GM12878 (cell line): ENCODE results near the gene PHKB. TPM values are rescaled to one million over a fixed set of nuclear protein-coding genes. Genes with fewer than 3 reads are reported as not detected.

Experiments
- ATAC-seq: fragments of 200-7000 bp; cut with Tn5 transposase; 3 replicates; pipeline ENCODE4 v1.9.1; 2020; ENCODE audit warnings: mild to moderate bottlenecking, moderate library complexity
- Bru-seq: library from RNA; stranded (reverse); fragments of 400-500 nt; gene quantifications from one replicate; lab custom pipeline; 2021; lab: Mats Ljungman, UMichigan
- BruChase-seq, 2 experiments: library from RNA; stranded (reverse); fragments of 400-500 nt; gene quantifications; one replicate each; lab custom pipeline; 2021; lab: Mats Ljungman, UMichigan
- BruUV-seq: library from RNA; stranded (reverse); fragments of 400-500 nt; replicated peaks from 2 replicates; lab custom pipeline; 2021; lab: Mats Ljungman, UMichigan
- CTCF ChIA-PET: fragments of 300-600 bp; sonication (Branson Sonifier 250); formaldehyde crosslinking; extraction: SDS; loops from one replicate; lab custom pipeline; 2021; ENCODE audit warnings: inconsistent platforms; lab: Yijun Ruan, JAX
- POLR2A ChIA-PET: fragments of 350-600 bp; formaldehyde crosslinking; extraction: SDS; loops from one replicate; lab custom pipeline; 2021; ENCODE audit warnings: inconsistent platforms; lab: Charles Lee
- RAD21 ChIA-PET: fragments of 300-600 bp; sonication (Branson Sonifier 250); formaldehyde crosslinking; loops from one replicate; lab custom pipeline; 2023; ENCODE audit warnings: antibody characterized with exemption; ENCODE audit not compliant: unreplicated experiment; lab: Charles Lee
- SMC1A ChIA-PET: fragments of 300-600 bp; sonication (Branson Sonifier 250); formaldehyde crosslinking; loops from one replicate; lab custom pipeline; 2023; ENCODE audit not compliant: unreplicated experiment, uncharacterized antibody; lab: Charles Lee
- DNase-seq: peaks from one replicate; pipeline ENCODE4 v3.0.0-alpha.2; 2011; ENCODE audit warnings: low read depth, low spot score
- FAIRE-seq: peaks from 3 replicates; lab custom pipeline; 2011; peaks lifted over from hg19 to GRCh38; lab: Jason Lieb, UNC
- H2AFZ ChIP-seq: 2 replicates; pipeline ENCODE4 v1.6.0; 2011; ENCODE audit warnings: low read depth, low read length, control low read depth; ENCODE audit not compliant: control insufficient read depth
- H3K27ac ChIP-seq: 2 replicates; pipeline ENCODE4 v1.5.1; 2011; ENCODE audit warnings: control low read depth; ENCODE audit not compliant: control insufficient read depth, insufficient read depth
- H3K27me3 ChIP-seq, 2 experiments: replicated peaks in 1 of 2; 2 replicates each; pipeline versions ENCODE4 v1.6.0 to v1.6.1; 2011; ENCODE audit warnings: low read length in 1 of 2; ENCODE audit not compliant: control insufficient read depth in 2 of 2, insufficient read depth in 2 of 2
- H3K36me3 ChIP-seq, 2 experiments: 2 replicates each; pipeline ENCODE4 v1.5.1; 2011; ENCODE audit warnings: low read length in 1 of 2; ENCODE audit not compliant: control insufficient read depth in 2 of 2, insufficient read depth in 2 of 2
- H3K4me1 ChIP-seq: 2 replicates; pipeline ENCODE4 v1.6.1; 2011; ENCODE audit warnings: mild to moderate bottlenecking, low read length, moderate library complexity, mixed read lengths; ENCODE audit not compliant: control insufficient read depth, insufficient read depth
- H3K4me2 ChIP-seq: 2 replicates; pipeline ENCODE4 v1.6.0; 2011; ENCODE audit warnings: control low read depth; ENCODE audit not compliant: control insufficient read depth, insufficient read depth
- H3K4me3 ChIP-seq: fragments of 200-600 bp; sonication (generic); 2 replicates; pipeline ENCODE4 v1.5.1; 2016
- H3K79me2 ChIP-seq: 2 replicates; pipeline ENCODE4 v1.6.0; 2011; ENCODE audit warnings: low read length; ENCODE audit not compliant: control insufficient read depth, insufficient read depth
- H3K9ac ChIP-seq: 2 replicates; pipeline ENCODE4 v1.8.0; 2011; ENCODE audit warnings: low read length, control low read depth, mixed read lengths; ENCODE audit not compliant: control insufficient read depth, insufficient read depth
- H3K9me3 ChIP-seq: replicated peaks from 3 replicates; pipeline ENCODE4 v1.5.1; 2011; ENCODE audit warnings: mild to moderate bottlenecking, low read length; ENCODE audit not compliant: control insufficient read depth, insufficient read depth
- H4K20me1 ChIP-seq: 2 replicates; pipeline ENCODE4 v1.6.0; 2011; ENCODE audit not compliant: control insufficient read depth, insufficient read depth
- EGR1 ChIP-seq, 2 experiments: IDR thresholded peaks; 1 replicate in 1 of 2; 2 replicates in 1 of 2; pipeline ENCODE4 v1.6.1; 2011 to 2012; ENCODE audit warnings: low read depth in 2 of 2, low read length in 2 of 2, borderline replicate concordance in 1 of 2, mild to moderate bottlenecking in 1 of 2, moderate library complexity in 1 of 2
- ESRRA ChIP-seq: IDR thresholded peaks from 2 replicates; pipeline ENCODE4 v1.6.1; 2012; ENCODE audit warnings: mild to moderate bottlenecking, low read length, improper control_type of control experiment
- FOS ChIP-seq: IDR thresholded peaks from 3 replicates; pipeline ENCODE4 v1.6.1; 2011; ENCODE audit warnings: borderline replicate concordance; ENCODE audit not compliant: insufficient read length; ENCODE audit errors: extremely low read depth
- GABPA ChIP-seq: IDR thresholded peaks from 2 replicates; pipeline ENCODE4 v1.6.1; 2014; ENCODE audit warnings: antibody characterized with exemption, low read depth, mild to moderate bottlenecking, inconsistent platforms
- NR2C1 ChIP-seq: fragments of 450-650 bp; IDR thresholded peaks from 2 replicates; pipeline ENCODE4 v1.6.1; 2017; ENCODE audit warnings: antibody characterized with exemption, mild to moderate bottlenecking, moderate library complexity
- STAT1 ChIP-seq: fragments of 450-650 bp; conservative IDR thresholded peaks from 2 replicates; pipeline ENCODE4 v1.6.1; 2014; ENCODE audit warnings: antibody characterized with exemption, mild to moderate bottlenecking
- ZNF217 ChIP-seq: fragments of 450-650 bp; IDR thresholded peaks from 2 replicates; pipeline ENCODE4 v1.6.1; 2017; ENCODE audit warnings: antibody characterized with exemption, mild to moderate bottlenecking
- WGBS: methylation state at CpG from one replicate; pipeline ENCODE4 v1.1.6; 2016; ENCODE audit warnings: low lambda C conversion rate; ENCODE audit not compliant: insufficient replicate concordance, insufficient coverage; ENCODE audit errors: missing lambda C conversion rate; 5-methylcytosine and 5-hydroxymethylcytosine counted together
- in situ Hi-C: fragments of 300-500 bp; cut with MboI; formaldehyde crosslinking; loops from 9 replicates; pipeline ENCODE4 v1.14.3; 2018; ENCODE audit warnings: mixed read lengths
- intact Hi-C: fragments of 100-400 bp; cut with micrococcal nuclease; formaldehyde crosslinking; loops from one replicate; pipeline ENCODE4 v1.14.2; 2022; ENCODE audit not compliant: unreplicated experiment
- long read RNA-seq, 2 experiments: library from polyadenylated mRNA; unstranded; transcript quantifications; one replicate each; pipeline ENCODE4 v2.0.0, GENCODE V29; 2019 to 2020
- polyA minus RNA-seq, 3 experiments: library from RNA; depleted of rRNA, polyadenylated mRNA; stranded (reverse); fragments of >200 nt; gene quantifications; 2 replicates each; pipeline ENCODE4 v1.2.3, GENCODE V29; 2011
- polyA plus RNA-seq, 11 experiments: library from polyadenylated mRNA; depleted of rRNA in 4 of 11; unstranded in 6 of 11; stranded (reverse) in 5 of 11; fragments of >200 nt; fragmentation: Nextera tagmentation in 4 of 11; fragmentation: Illumina TruSeq in 1 of 11; extraction: Ambion mirVana in 4 of 11; extraction: Trizol in 1 of 11; gene quantifications; 1 replicate in 1 of 11; 2 replicates in 10 of 11; pipeline versions ENCODE4 v1.2.1 to v1.2.3, GENCODE V29; 2011 to 2016; ENCODE audit warnings: inconsistent platforms in 2 of 11, missing spikeins in 2 of 11, low read depth in 1 of 11
- total RNA-seq, 4 experiments: library from RNA; depleted of rRNA in 3 of 4; stranded (reverse); fragments of >200 nt in 3 of 4; fragmentation: Illumina TruSeq in 1 of 4; extraction: Trizol in 1 of 4; gene quantifications; 2 replicates each; pipeline versions ENCODE4 v1.2.1 to v1.2.3, GENCODE V29; 2013 to 2021
- TF ChIP-seq, protein P1 (sequence below): fragments of 450-650 bp; formaldehyde crosslinking; IDR thresholded peaks from 2 replicates; pipeline ENCODE4 v1.5.0; 2022; ENCODE audit warnings: mild to moderate bottlenecking, missing genetic modification characterization
- TF ChIP-seq, protein P2 (sequence below): fragments of 450-650 bp; IDR thresholded peaks from 2 replicates; pipeline ENCODE4 v1.6.1; 2017; ENCODE audit warnings: mild to moderate bottlenecking, moderate library complexity

The PHKB gene
- 482 and 484 TPM in 2 replicates for total RNA-seq (2013; cell fraction: nucleolus; rRNA removed)
- 39.4 and 41.9 TPM in 2 replicates for total RNA-seq (2014; rRNA removed)
- 44.1 and 48.4 TPM in 2 replicates for total RNA-seq (2014; rRNA removed; fragmentation: Illumina TruSeq; extraction: Trizol)
- 35.9 and 37.3 TPM in 2 replicates for total RNA-seq (2021)
- polyA plus RNA-seq (2011; ENCODE audit: low read depth), result 16.8 TPM
- polyA plus RNA-seq (2011; rRNA removed), result 65.6 and 93.6 TPM in 2 replicates
- 29.8 and 33.8 TPM in 2 replicates for polyA plus RNA-seq (2011; cell fraction: cytosol; rRNA removed)
- 68.6 and 78.6 TPM in 2 replicates for polyA plus RNA-seq (2011; cell fraction: nucleus; rRNA removed)
- 26.1 and 29.1 TPM in 2 replicates for polyA plus RNA-seq (2012)
- polyA plus RNA-seq (2014; fragmentation: Illumina TruSeq; extraction: Trizol), result 34.9 and 41.8 TPM in 2 replicates
- polyA plus RNA-seq (2014; fragmentation: Nextera tagmentation; extraction: Ambion mirVana), result 10 to 100 TPM; 14.2 to 15.7 TPM
- 27.7 and 31.5 TPM in 2 replicates for polyA plus RNA-seq (2014; rRNA removed)
- polyA plus RNA-seq (2016; fragmentation: Nextera tagmentation; extraction: Ambion mirVana), result 10 to 100 TPM; 36.8 to 46.0 TPM
- polyA minus RNA-seq (2011; rRNA and poly(A)+ RNA removed), result 152 and 187 TPM in 2 replicates
- polyA minus RNA-seq (2011; cell fraction: cytosol; rRNA and poly(A)+ RNA removed), result 27.1 and 37.1 TPM in 2 replicates
- 115 and 182 TPM in 2 replicates for polyA minus RNA-seq (2011; cell fraction: nucleus; rRNA and poly(A)+ RNA removed)
- percentile 82 among the genes with signal in this experiment for Bru-seq, nascent RNA
- BruChase-seq, experiment 1, labeled RNA remaining after a 6-hour chase, result percentile 77 among the genes with signal in this experiment
- percentile 81 among the genes with signal in this experiment for BruChase-seq, experiment 2, labeled RNA remaining after a 2-hour chase
- long read RNA-seq, experiment 1, partial matches to known transcripts, result 3 of 12 reads
- long read RNA-seq, experiment 1, other reads (novel, unspliced or antisense), result 7 of 12 reads
- long read RNA-seq, experiment 2, partial matches to known transcripts, result 24 of 47 reads
- long read RNA-seq, experiment 2, other reads (novel, unspliced or antisense), result 22 of 47 reads

DNA sequence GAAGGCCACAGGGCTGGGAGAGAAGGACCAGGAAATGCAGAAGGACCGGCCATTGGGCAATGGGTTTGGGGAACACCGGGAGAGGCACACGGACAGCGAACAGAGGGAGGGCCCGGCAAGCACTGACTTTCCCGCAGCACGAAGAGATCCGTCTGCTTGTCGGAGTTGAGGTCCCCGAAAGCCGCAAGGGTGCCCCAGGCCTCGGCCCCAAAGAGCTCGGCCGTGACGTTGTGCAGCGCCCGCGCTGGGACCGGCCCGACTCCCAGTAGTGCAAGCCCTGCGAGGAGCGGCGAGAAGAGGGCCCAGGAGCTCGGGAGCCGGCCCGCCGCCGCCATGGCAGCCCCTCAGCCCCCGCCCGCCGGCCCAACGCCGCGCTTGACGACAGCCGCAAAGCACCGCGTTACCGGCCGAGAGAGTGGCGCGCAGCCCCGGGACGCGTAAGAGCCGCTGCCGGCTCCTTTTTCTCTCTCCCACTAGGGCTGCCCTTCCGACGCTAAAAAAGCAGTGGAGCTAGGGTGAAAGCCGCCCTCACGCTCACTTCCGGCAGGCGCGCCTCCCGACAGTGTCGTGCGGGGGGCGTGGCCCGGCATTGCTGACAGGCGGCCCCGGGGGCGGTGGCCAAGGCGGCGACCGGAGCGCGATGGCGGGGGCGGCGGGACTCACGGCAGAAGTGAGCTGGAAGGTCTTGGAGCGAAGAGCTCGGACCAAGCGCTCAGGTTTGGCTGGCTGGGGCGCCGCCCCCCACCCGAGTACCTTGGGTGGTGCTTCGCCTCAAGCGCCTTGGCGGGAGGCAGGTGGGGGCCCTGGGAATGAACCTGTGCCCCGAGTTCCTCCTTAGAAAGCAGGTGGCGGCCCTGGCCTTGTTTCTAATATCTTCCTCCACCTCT, at the start of gene PHKB, which contains the start of gene ITFG1:
PHKB (plus strand) TSS at position 621 of the 887 bp plus-strand sequence; CDS start at position 641, 20 bp downstream.
ITFG1 (minus strand) TSS at position 353 of the 887 bp plus-strand sequence; CDS start at position 335, 18 bp downstream.
- Histone ChIP-seq H2AFZ (peak within 1 kb of the TSS; percentile 93), H3K79me2 (peaks cover 69% of the 10 kb centered on the region), H3K9me3 (no peaks in the 10 kb centered on the region), H3K9ac (peak within 1 kb of the TSS; percentile 93), H3K4me3 (peak within 1 kb of the TSS; percentile 85), H3K36me3 (peaks cover 0 to 4% of the 10 kb centered on the region in 2 experiments; a peak in 1 of 4 replicates), H3K27ac (peak within 1 kb of the TSS; percentile 90), H3K4me2 (peak within 1 kb of the TSS; percentile 92), H3K27me3 (no peaks in the 10 kb centered on the region), H3K4me1 (peaks cover 10% of the 10 kb centered on the region), H4K20me1 (no peaks in the 10 kb centered on the region)
- ChIA-PET CTCF (interaction anchor here (0.8 to 7.6 kb wide), 7 partner anchors 10 to 594 kb away, joined by 3 to 60 read pairs (median 4); no protein-coding TSS in a partner anchor), POLR2A (interaction anchor here (0.5 to 5.6 kb wide), 13 partner anchors 11 to 924 kb away, joined by 3 to 38 read pairs (median 4); partner anchors contain the start of gene SIAH1), RAD21 (interaction anchor here (0.7 to 19.6 kb wide), 22 partner anchors 8 to 424 kb away, joined by 3 to 238 read pairs (median 3); no protein-coding TSS in a partner anchor), SMC1A (interaction anchor here (0.8 to 14.7 kb wide), 26 partner anchors 10 to 594 kb away, joined by 3 to 254 read pairs (median 4); no protein-coding TSS in a partner anchor)
- WGBS, result 2% methylated on average over 76 of the region's 82 CpGs
- in situ Hi-C loops (no loop called here), intact Hi-C loops (loop anchor here (1.0 to 10.0 kb wide), 4 partner anchors 32 to 319 kb away; partner anchors contain the start of gene NETO2)
- peak; percentile 75 for ATAC-seq
- peak; percentile 69 for DNase-seq
- no peak for FAIRE-seq
- BruUV-seq, result no TSS peak
- TF ChIP-seq NR2C1 (no peak), GABPA (peak; percentile 65; the same call in 1 of the 2 replicates), STAT1 (no peak; the same call in 1 of the 2 replicates), EGR1 (IDR thresholded peaks at IDR 0.05; ENCODE audit: borderline replicate concordance in 1 of 2, low read depth in 2 of 2, low read length in 2 of 2) (peak; percentile 3 to 96), ZNF217 (no peak), FOS (no peak), ESRRA (no peak)
- TF ChIP-seq, protein P1, sequence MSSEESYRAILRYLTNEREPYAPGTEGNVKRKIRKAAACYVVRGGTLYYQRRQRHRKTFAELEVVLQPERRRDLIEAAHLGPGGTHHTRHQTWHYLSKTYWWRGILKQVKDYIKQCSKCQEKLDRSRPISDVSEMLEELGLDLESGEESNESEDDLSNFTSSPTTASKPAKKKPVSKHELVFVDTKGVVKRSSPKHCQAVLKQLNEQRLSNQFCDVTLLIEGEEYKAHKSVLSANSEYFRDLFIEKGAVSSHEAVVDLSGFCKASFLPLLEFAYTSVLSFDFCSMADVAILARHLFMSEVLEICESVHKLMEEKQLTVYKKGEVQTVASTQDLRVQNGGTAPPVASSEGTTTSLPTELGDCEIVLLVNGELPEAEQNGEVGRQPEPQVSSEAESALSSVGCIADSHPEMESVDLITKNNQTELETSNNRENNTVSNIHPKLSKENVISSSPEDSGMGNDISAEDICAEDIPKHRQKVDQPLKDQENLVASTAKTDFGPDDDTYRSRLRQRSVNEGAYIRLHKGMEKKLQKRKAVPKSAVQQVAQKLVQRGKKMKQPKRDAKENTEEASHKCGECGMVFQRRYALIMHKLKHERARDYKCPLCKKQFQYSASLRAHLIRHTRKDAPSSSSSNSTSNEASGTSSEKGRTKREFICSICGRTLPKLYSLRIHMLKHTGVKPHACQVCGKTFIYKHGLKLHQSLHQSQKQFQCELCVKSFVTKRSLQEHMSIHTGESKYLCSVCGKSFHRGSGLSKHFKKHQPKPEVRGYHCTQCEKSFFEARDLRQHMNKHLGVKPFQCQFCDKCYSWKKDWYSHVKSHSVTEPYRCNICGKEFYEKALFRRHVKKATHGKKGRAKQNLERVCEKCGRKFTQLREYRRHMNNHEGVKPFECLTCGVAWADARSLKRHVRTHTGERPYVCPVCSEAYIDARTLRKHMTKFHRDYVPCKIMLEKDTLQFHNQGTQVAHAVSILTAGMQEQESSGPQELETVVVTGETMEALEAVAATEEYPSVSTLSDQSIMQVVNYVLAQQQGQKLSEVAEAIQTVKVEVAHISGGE (CRISPR knock-in tag), result no peak
- TF ChIP-seq, protein P2, sequence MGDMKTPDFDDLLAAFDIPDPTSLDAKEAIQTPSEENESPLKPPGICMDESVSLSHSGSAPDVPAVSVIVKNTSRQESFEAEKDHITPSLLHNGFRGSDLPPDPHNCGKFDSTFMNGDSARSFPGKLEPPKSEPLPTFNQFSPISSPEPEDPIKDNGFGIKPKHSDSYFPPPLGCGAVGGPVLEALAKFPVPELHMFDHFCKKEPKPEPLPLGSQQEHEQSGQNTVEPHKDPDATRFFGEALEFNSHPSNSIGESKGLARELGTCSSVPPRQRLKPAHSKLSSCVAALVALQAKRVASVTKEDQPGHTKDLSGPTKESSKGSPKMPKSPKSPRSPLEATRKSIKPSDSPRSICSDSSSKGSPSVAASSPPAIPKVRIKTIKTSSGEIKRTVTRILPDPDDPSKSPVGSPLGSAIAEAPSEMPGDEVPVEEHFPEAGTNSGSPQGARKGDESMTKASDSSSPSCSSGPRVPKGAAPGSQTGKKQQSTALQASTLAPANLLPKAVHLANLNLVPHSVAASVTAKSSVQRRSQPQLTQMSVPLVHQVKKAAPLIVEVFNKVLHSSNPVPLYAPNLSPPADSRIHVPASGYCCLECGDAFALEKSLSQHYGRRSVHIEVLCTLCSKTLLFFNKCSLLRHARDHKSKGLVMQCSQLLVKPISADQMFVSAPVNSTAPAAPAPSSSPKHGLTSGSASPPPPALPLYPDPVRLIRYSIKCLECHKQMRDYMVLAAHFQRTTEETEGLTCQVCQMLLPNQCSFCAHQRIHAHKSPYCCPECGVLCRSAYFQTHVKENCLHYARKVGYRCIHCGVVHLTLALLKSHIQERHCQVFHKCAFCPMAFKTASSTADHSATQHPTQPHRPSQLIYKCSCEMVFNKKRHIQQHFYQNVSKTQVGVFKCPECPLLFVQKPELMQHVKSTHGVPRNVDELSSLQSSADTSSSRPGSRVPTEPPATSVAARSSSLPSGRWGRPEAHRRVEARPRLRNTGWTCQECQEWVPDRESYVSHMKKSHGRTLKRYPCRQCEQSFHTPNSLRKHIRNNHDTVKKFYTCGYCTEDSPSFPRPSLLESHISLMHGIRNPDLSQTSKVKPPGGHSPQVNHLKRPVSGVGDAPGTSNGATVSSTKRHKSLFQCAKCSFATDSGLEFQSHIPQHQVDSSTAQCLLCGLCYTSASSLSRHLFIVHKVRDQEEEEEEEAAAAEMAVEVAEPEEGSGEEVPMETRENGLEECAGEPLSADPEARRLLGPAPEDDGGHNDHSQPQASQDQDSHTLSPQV, result no peak
